Gastroesophageal sphincter (tissue), 3 donors: ENCODE measurements around the gene KRTAP16-1.
"Not testable (repeated sequence)": the region's sequence is repeated elsewhere in the genome, so short reads cannot be mapped to it uniquely, and the experiment has no call there.

Source experiments
- EP300 ChIP-seq: sonication (generic); formaldehyde crosslinking; IDR thresholded peaks from one replicate; pipeline ENCODE4 v1.6.1; 2017; ENCODE audit warnings: antibody characterized with exemption, mild to moderate bottlenecking
- POLR2AphosphoS5 ChIP-seq: sonication (generic); formaldehyde crosslinking; IDR thresholded peaks from one replicate; pipeline ENCODE4 v1.6.1; 2017; ENCODE audit warnings: antibody characterized with exemption
- TF ChIP-seq, protein P1 (sequence below), 4 experiments: fragments of 200-600 bp in 2 of 4; fragments of 450-650 bp in 2 of 4; sonication (generic) in 1 of 4; IDR thresholded peaks; one replicate each; pipeline ENCODE4 v1.5.1; 2017 to 2019; ENCODE audit warnings: antibody characterized with exemption in 4 of 4, mild to moderate bottlenecking in 2 of 4, moderate library complexity in 2 of 4

GRCh38 chr17:41350381-41350878 is 41.3 kb upstream of the KRTAP16-1 start, which contains the start of gene KRT33A:
- TF ChIP-seq, protein P1, sequence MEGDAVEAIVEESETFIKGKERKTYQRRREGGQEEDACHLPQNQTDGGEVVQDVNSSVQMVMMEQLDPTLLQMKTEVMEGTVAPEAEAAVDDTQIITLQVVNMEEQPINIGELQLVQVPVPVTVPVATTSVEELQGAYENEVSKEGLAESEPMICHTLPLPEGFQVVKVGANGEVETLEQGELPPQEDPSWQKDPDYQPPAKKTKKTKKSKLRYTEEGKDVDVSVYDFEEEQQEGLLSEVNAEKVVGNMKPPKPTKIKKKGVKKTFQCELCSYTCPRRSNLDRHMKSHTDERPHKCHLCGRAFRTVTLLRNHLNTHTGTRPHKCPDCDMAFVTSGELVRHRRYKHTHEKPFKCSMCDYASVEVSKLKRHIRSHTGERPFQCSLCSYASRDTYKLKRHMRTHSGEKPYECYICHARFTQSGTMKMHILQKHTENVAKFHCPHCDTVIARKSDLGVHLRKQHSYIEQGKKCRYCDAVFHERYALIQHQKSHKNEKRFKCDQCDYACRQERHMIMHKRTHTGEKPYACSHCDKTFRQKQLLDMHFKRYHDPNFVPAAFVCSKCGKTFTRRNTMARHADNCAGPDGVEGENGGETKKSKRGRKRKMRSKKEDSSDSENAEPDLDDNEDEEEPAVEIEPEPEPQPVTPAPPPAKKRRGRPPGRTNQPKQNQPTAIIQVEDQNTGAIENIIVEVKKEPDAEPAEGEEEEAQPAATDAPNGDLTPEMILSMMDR (IDR thresholded peaks at IDR 0.05) = not testable (repeated sequence)
- TF ChIP-seq EP300, POLR2AphosphoS5: not testable (repeated sequence)
